Stimulated activated CD8-positive, alpha-beta memory T cell treated with anti-CD3 and anti-CD28 coated beads, Interleukin-2, amount 100 ng/mL, for 1 hour (primary cell): ENCODE results near the gene C17orf75.
"Not testable (repeated sequence)": the region's sequence is repeated elsewhere in the genome, so short reads cannot be mapped to it uniquely, and the experiment has no call there.

ENCODE experiments used
- DNase-seq, 2 donors: peaks; one replicate each; pipeline ENCODE4 v3.0.0-alpha.2; 2020; ENCODE audit warnings: low read depth in 2 of 2

Gene C17orf75

GRCh38 chr17:32341857-32342602, at the start of gene C17orf75:
C17orf75 (minus strand) TSS chr17:32342173; CDS start chr17:32342139, 34 bp downstream.
- DNase-seq: peak; percentile 52 to 62

DNA sequence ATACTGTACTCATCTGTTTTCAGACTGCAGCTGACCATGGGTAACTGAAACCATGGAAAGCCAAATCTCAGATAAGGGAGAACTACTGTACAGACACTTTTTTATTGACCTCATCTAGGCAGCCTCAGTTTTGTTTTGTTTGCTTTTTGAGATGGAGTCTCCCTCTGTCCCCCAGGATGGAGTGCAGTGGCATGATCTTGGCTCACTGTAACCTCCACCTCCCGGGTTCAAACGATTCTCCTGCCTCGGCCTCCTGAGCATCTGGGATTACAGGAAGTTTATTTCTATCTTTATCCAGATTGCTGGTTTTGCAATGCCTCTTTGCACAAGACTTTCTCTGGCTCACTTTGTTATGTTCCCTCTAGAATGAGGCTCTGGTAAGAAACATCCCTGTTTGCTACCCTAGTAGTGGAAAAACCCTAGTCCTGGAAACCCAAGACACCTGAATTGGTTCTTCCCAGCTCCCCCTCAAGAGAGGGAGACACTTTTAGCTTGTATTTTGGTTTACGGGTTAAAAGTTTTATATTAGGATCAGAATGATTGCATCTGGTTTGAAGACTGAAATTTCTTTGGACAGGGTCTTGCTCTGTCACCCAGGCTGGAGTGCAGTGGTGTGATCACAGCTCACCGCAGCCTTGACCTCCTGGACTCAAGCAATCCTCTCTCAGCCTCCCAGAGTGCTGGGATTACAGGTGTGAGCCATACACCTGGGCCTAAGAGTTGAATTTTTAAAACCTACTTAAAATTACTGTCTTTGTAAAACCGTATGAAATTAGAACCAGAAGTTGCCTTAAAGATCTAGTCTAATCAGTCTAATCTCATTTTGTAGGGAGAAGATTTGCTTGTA, 46.9 kb upstream of the C17orf75 start:
- DNase-seq: no peak

DNA sequence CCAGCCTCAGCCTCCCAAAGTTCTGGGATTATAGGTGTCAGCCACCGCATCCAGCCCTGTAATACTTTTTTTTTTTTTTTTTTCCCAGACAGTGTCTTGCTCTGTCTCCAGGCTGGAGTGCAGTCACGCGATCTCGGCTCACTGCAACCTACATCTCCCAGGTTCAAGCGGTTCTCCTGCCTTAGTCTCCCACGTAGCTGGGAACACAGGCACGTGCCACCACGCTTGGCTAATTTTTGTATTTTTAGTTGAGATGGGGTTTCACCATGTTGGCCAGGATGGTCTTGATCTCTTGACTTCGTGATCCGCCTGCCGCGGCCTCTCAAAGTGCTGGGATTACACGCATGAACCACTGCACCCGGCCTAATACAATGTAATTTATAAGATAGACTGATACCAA, 46.2 kb upstream of the C17orf75 start:
- DNase-seq: not testable (repeated sequence)

DNA sequence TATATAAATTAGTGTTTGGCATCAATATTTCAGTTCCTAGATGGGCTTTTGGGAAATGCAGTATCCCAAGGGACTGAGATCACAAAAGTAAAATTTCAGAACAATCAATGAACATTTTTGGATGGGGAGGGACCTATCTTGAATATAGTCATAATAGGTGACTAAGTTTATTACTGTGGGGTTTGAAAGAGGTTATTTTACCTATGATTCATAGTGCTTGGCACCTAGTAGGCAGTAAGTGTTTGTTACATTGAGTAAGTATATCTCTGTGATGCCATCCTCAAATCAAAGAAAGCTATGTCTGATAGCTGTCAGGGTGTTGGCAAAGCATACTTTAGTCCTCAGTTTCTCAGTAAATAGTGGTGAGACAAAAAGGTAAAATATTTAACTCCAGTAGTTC, 44.9 kb upstream of the C17orf75 start:
- no peak for DNase-seq

- DNase-seq: no peak
These were observed 44.0 kb upstream of the C17orf75 start for GRCh38 chr17:32385971-32386370.

GRCh38 chr17:32385121-32385520, 43.1 kb upstream of the C17orf75 start:
- DNase-seq: no peak

DNA sequence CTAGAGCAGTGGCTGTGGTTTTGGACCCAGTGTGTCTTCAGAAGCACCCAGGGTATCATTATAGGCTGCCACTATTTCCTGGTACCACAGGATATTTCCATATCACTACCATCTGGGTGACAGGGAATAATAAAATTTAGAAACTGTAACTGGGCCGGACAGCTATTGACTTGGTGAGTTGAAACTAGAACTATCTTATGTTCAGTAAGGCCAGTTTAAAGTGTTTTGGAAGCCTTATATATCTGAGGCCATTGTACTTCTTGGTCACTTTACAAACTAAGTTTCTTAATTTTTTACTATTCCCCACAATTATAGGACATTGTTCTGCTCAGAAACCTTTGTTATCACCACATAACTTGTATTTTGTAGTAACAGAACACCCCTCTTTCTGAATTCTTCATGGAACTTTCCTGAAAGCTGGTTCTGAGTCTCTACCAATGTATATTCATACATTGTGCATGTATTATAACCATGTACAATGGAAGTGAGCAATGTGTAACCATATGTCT, 42.0 kb upstream of the C17orf75 start:
- no peak for DNase-seq

- DNase-seq: no peak
These were observed 40.7 kb upstream of the C17orf75 start for GRCh38 chr17:32382526-32383223.

GRCh38 chr17:32370426-32370825, 28.5 kb upstream of the C17orf75 start:
- no peak for DNase-seq

GRCh38 chr17:32361270-32361669, 19.3 kb upstream of the C17orf75 start:
- DNase-seq: no peak

DNA sequence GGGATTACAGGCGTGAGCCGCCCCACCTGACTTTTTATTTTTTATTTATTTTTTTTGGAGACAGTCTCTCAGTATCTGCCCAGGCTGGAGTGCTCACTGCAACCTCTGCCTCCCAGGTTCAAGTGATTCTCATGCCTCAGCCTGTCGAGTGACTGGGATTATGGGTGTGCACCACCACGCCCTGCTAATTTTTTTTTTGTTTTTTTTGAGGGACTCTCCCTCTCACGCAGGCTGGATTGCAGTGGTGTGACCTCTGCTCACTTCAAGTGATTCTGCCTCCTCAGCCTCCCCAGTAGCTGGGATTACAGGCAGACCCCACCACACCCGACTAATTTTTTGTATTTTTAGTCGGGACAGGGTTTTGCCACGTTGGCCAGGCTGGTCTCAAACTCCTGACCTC, 15.6 kb upstream of the C17orf75 start:
- no peak for DNase-seq

DNA sequence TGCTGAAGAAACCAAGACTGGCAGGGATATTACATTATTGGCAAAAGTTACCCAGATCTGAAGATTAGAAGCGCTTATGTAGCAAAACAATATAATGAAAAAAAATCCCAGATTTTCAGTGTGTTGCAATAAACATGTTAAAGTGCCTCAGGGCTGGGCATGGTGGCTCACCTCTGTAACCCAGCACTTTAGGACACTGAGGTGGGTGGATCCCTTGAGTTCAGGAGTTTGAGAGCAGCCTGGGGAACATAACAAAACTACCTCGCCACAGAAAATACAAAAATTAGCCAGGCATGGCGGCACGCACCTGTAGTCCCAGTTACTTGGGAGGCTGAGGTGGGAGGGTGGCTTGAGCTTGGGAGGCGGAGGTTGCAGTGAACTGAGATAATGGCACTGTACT, 14.8 kb upstream of the C17orf75 start:
- DNase-seq: no peak

- DNase-seq: no peak
These were observed 14.4 kb upstream of the C17orf75 start for GRCh38 chr17:32356378-32356743.

- DNase-seq: no peak
These were observed 13.8 kb upstream of the C17orf75 start for GRCh38 chr17:32355649-32356377.

GRCh38 chr17:32352734-32353133, 10.8 kb upstream of the C17orf75 start:
- not testable (repeated sequence) for DNase-seq

DNA sequence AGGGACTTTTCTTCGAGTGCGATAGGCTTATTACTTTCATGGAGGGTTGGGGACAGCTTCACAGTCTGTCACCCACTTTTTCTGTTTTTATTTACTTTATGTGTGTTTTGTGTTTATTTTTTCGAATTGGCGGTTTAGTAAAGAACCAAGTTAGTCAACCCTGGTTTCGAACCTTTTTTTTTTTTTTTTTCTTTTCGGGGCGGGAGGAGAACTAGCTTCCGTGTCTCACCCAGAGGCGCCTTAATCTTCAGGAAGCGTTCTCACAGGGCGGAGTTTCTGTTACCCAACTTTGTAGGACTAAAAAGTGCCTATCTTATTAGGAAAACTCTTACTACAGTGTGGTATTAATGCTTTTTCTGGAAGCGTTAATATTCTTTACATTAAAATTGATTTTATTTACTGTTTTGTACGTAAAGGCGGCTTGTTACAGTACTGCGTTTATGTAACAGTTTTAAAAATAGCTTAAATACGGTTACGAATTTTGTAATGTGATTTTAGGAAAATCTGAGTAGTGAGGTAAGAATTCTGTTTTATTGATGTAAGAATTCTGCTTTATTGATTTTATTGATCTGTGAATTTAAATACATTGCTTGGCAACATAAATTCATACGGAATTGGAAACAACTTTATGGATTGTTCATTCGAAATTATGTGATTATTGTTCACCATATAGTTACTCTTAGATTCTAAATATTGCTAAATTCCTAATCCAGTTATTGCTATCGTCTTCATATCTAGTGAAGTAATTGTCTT, 8.9 kb upstream of the C17orf75 start:
- no peak for DNase-seq

DNA sequence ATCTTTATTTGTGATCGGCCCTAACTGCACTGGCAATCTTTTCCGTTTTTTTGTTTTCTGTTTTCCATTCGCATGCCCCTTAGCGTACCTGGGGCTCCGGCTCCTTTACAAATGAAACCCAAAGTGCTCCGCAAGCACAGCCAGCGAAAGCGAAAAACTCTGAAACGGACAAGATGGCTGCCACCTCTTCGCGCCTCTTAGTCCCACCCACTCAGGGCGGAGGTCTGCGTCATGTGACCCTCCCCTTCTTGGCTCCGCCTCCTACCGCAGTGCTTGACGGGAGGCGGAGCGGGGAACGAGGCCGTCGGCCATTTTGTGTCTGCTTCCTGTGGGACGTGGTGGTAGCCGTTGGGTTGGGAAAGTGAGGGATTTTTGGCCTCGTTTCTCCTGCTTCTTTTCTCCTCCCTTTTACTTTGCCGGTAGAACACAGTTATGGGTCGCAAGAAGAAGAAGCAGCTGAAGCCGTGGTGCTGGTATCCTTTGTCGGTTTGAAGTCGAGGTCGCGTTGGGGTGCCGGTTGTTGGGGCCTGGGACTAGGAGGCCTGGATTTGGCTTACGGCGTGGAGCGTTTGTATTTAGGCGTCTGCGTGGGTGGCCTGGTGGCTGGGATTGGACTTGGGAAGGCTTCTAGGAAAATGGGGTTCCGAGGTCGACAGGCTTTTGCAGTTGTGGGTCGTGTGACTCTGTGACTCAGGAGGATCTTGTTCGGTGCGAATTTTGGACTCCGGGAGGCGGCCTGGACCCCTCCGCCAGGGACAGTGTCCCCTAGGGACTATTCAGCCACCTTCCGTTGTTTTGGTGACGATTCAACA, 8.1 kb upstream of the C17orf75 start, which contains the start of gene ZNF207:
Gene ZNF207, plus strand, starts transcription at position 304 of the 812 bp plus-strand sequence. Its CDS starts 129 bp downstream, at position 433.
- peak; percentile 89 to 90 for DNase-seq

GRCh38 chr17:32349503-32349853, 7.5 kb upstream of the C17orf75 start:
- DNase-seq: no peak

DNA sequence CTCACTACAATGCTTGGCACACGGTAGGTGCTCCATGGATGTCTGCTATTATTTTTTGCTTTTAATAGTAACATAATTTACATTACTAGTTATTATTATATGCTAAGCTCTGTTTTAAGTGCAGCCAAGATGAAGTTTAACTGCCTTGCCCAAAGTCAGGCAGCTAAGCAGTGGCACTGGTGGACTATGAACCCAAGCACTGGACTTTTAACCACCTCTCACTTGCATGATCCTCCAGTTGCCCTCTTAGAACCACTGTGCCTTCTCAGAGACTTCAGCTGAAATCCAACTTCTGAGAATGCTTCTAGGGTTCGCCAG, 6.5 kb upstream of the C17orf75 start:
- no peak for DNase-seq

- no peak for DNase-seq
These were observed 4.1 kb upstream of the C17orf75 start for GRCh38 chr17:32345951-32346600.
